Activated T-helper 1 cell treated with Interleukin-2 at 50 U/mL for 16 hours (primary cell): ENCODE measurements around the gene JMJD8.
"Not testable (repeated sequence)": the region's sequence is repeated elsewhere in the genome, so short reads cannot be mapped to it uniquely, and the experiment has no call there.

Source experiments
- DNase-seq: peaks from one replicate; pipeline ENCODE4 v3.0.0-alpha.2; 2020; ENCODE audit warnings: low read depth

Gene JMJD8

DNA sequence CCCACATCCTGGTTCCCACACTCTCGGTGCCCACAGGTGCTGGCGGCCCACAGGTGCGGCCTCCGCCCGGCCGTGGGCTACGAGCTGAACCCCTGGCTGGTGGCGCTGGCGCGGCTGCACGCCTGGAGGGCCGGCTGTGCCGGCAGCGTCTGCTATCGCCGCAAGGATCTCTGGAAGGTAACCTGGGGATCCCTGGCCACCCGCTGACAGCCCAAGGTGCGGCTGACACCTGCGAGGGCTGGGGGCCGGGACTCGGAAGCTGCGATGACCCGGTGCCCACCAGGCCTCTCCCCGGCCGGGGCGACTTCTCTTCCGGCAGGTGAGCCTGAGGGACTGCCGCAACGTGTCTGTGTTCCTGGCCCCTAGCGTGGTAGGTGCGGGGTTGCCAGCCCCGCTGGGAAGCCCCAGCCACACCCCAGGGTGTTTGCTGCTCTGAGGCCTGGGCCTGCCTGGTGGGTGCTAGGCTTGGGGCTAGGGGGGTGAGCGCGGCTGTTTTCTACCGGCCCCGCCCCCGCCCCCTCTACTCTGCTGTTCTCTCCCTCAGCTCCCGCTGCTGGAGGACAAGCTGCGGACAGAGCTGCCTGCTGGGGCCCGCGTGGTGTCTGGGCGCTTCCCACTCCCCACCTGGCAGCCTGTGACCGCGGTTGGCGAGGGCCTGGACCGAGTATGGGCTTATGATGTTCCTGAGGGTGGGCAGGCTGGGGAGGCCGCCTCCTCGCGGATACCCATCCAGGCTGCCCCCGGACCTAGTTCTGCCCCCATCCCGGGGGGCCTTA lies 37.8 kb upstream of the JMJD8 start:
- no peak for DNase-seq

DNA sequence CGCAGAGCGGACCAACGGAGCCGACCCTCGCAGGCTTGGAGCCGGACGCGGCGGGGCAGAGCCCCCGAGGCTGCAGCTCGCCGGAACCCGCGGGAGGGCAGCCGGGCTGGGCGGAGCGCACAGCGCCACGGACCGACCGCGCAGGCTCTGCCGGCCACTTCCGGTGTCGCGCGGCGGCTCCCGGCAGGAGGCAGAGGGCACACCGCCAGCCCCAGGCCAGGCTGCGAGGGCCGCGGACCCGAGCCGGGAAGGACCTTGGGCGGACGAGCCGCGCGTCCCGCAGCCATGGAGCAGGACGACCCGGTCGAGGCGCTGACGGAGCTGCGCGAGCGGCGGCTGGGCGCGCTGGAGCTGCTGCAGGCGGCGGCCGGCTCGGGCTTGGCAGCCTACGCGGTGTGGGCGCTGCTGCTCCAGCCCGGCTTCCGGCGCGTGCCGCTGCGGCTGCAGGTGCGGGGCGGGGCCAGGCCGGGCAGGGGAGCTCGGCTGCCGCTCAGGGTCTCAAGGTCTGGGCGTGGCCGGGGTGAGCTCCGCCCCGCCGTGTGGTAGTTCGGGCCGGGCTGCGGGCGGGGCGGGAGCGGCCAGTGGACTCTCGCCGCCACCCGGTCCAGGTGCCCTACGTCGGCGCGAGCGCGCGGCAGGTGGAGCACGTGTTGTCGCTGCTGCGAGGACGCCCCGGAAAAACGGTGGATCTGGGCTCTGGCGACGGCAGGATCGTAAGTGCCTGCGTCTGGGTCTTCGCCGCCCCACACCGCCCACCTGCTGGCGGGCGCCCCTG lies 37.0 kb upstream of the JMJD8 start, which contains the start of gene ANTKMT:
Gene ANTKMT, plus strand, starts transcription at position 157 of the 775 bp plus-strand sequence. Its CDS starts 129 bp downstream, at position 286.
- peak; percentile 61 for DNase-seq

DNA sequence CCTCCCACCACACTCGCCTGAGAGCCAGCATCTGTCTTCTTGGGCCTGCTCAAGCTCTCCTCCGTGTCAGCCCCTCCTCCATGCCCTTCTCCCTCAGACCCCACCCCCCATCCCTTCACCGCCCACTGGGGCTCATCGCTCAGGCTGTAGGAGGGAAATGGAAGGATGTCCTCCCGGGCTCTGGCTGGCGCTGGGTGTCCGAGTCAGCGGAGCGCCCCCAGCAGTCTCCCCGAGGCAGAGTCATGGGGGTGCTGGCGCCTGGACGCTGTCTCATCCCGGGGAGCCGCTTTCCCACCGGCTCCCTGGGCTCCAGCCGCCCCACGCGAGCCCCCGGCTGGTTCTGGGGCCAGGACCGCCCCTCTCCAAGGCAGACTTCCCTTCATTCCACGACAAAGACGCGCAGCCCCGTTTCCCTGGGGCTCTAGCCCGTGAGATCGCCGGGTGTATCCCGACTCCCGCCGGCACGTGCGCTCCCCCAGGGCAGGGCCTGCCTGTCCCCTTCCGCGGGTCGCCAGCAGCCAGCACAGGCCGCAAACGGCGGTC lies 36.4 kb upstream of the JMJD8 start:
- DNase-seq, result no peak

DNA sequence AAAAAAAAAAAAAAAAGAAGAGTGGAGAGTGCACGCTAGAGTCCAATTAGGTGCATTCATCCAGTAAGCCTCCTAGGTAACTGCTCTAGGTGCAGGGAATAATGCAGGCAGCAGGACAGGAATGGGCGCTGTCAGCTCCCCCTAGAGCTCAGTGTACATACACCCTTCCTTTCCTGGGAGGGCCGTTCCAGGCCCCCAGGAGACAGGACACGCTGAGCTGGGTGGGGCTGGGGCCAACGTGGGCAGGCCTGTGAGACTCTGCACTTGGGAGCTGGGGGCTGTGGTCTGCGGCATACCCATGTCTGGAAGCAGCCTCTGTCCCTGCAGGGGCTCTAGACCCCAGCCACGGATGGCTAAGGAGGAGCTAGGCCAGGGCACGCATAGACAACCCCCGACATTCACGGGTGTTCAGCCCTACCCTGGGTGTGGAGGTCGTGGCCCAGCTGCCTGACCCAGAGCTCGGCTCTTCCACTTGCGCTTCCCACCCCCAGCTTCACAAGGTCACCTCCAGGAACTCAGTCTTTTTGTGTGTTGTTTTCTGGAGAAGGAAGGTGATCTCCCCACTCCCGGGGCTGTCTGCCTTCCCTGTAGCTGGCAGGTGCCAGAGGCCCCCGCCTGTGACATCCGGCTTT lies 35.8 kb upstream of the JMJD8 start:
- no peak for DNase-seq

DNA sequence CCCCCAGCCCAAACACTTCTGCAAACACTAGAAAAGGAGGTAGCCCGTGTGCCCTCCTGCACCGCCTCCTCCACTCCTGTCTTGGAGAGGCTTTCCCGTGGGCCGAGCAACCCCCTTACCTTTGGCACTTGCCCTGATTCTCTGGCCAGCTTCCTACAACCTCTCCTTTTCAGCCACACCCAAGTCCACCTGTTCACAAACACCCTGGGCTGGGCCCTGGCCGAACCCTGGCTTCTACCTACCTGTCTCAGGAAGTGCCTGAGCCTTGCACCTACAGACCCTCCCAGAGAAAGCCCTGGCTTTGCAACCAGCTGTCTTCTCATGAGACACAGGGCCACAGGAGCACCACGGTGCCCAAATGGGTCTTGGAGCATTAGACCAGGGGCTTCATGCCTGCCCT lies 34.8 kb upstream of the JMJD8 start:
- no peak for DNase-seq

DNA sequence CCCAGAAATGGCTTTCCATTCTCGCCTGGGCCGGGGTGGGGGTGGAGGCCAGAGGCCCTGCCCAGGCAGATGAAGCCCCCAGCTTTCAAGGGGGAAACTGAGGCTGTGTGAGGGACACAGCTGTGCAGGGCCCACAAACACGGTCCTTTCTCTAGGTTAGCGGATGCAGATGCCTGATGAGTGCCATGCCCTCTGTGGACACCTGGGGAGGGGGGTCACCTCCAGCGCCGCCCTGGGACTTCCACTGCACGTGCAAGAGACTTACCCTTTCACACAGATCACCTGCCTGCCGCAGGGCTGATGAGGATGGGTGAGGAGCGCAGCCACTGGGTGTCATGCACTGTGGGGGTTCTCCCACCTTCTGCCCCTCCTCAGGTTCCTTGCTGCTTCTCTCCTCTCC lies 34.3 kb upstream of the JMJD8 start:
- no peak for DNase-seq

DNA sequence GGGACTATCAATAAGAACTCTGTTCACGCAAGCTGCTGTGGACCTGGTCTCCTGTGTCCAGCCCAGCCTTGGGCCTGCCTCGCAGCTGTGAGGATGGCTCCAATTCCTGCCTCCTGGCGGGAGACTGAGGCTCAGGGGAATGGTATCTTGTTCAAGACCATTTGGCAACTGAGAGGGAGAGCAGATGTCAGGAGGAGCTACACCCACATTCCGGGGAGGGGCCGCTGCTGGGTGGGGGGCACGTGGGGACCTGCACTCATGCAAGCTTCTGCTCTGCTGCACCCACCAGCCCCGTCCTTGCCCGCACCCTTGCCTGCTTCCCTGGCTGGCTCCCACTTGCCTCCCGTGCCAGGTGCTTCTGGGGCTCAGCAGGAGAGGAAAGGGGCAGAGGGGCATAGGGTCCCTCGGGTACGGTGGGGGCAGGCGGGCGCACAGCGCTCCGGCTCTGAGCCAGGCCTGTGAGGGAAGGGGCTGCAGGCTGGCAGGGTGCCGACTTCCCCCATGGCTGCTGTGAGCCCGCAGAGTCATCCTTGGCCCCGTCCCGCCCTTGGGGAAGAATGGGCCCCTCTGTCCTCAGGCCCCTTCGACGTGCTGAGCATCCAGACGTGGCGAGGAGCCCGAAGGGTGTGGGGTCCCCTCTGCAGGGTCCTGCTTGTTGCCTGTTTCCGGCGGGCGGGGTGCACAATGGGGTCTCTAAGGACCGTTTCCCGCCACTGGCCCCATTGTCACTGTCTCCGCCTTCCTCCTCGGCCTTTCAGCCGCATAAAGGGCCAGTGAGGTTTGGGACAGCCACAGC lies 33.5 kb upstream of the JMJD8 start:
- no peak for DNase-seq

DNA sequence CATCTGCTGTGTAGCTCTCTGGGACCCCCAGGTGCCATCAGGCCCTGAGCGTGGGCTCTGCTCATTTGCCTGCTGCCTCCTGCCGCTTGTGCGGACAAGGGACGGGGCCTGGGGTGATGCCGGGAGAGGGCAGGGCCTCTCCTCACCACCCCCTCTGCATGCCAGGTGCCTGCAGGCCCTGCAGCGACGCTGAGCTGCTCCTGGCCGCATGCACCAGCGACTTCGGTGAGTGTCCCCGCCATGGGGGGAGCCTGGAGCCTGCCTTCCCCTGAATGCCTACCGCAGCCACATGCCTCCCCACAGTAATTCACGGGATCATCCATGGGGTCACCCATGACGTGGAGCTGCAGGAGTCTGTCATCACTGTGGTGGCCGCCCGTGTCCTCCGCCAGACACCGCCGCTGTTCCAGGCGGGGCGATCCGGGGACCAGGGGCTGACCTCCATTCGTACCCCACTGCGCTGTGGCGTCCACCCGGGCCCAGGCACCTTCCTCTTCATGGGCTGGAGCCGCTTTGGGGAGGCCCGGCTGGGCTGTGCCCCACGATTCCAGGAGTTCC lies 32.7 kb upstream of the JMJD8 start:
- no peak for DNase-seq

DNA sequence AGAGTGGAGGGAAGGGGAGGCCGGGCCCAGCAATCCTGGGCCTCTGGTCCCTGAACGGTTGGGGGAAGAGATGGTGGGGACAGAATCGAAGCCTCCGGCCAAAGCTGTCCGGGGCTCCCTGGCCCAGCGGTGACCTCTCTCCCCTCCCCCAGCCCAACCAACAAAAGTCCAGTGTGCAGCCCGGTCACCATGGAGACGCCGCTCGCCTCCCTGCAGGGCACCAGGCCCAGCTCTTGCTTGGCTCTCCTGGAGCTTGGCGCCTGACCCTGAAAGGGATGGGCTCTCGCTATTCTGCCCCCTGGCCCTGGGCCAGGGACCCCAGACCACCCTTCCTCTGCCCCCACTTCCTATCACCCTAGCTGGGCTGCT lies 32.0 kb upstream of the JMJD8 start:
- no peak for DNase-seq

DNA sequence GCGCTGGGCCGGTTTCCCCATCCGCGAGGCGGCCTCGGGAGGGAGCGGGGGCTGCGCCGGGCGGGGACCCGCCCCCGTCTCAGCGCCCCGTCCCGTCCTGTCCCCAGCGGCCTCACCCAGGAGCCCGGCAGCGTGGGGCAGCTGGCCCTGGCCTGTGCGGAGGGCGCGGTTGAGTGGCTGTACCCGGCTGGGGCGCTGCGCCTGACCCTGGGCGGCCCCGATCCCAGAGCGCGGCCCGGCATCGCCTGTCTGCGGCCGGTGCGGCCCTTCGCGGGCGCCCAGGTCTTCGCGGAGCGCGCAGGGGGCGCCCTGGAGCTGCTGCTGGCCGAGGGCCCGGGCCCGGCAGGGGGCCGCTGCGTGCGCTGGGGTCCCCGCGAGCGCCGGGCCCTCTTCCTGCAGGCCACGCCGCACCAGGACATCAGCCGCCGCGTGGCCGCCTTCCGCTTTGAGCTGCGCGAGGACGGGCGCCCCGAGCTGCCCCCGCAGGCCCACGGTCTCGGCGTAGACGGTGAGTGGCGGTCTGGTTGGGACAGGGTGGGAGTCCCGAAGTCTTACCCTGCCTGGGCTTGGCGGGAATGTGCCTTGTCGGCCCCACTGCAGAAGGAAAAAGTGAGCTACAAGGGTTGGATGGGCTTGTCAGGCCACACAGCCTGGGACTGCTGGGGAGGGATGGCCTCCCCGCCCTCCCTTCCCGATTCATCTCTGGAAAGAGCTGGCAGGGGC lies 31.5 kb upstream of the JMJD8 start:
- DNase-seq, result no peak

DNA sequence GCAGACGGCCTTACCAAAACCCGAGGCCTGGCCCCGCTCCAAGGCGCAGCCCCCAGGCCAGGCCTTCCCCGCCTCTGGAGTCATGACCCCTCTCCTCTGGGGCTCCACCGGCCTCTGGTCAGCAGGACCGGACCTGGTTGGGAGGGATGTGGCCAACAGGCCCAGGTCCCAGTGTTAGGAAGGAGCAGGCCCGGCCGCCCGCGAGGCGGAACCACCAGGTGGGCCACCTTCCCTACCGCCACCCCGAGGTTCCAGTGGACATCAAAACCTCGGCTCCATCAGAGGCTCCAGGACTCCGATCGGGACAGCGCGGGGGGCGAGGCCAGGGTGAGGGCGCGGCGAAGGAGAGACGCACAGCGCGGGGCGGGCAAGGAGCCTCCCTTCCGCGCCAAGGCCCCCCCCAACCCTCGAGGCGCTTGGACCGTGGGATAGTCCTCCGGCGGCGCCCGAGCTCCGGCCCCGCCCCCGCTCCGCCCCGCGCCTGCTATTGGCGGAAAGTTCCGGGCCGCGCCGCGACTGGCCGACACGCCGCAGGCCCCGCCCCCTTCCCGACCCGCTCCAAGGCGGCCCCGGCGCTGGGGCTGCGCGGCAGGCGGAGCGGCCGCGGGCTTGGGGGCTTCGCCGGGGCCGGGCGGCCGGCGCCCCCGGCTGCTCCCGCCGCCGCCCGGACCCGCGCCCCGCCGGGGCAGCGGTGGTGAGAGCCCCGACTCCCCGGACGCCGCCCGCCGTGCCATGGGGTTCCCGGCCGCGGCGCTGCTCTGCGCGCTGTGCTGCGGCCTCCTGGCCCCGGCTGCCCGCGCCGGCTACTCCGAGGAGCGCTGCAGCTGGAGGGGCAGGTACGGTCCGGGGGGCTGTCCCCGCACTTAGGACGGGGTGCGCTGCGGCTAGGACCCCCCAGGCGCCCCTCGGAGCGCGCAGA lies 30.7 kb upstream of the JMJD8 start, which contains the start of gene METRN:
Gene METRN, plus strand, starts transcription at position 561 of the 919 bp plus-strand sequence. Its CDS starts 172 bp downstream, at position 733.
- DNase-seq, result peak; percentile 83

DNA sequence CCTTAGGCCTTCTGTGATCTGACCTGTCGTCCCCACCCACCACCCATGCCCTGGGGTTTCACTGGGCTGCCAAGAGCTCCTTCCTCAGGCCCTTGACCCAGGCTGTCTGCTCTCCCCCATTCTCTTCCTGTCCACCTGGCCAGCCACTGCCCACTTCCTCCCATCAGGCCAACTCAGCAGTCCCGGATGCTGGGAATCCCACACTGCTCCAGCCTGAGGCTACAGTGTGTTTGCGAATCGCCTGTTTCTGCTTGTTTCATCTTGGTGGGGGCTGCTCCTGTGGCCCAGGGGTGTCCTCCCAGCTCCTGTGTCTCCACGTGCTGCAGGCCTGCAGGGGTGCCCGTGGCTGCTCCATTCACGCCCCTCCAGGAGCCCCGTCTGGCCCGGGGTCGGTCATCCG lies 29.9 kb upstream of the JMJD8 start:
- no peak for DNase-seq

DNA sequence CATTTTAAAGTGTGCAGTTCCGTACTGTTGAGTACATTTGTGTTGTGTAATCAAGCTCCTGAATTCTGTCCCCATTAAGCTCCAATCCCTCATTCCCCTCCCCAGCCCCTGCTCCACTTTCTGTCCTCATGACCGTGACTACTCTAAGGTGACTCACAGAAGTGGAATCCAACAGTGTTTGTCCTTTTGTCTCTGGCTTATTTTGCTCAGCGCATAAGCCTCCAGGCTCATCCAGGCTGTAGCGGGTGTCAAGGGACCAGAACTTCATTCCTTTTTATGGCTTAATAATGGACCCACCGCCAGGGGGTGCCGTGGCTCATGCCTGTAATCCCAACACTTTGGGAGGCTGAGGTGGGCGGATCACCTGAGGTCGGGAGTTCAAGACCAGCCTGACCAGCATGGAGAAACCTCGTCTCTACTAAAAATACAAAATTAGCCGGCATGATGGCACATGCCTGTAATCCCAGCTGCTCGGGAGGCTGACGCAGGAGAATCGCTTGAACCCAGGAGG lies 28.7 kb upstream of the JMJD8 start:
- not testable (repeated sequence) for DNase-seq

DNA sequence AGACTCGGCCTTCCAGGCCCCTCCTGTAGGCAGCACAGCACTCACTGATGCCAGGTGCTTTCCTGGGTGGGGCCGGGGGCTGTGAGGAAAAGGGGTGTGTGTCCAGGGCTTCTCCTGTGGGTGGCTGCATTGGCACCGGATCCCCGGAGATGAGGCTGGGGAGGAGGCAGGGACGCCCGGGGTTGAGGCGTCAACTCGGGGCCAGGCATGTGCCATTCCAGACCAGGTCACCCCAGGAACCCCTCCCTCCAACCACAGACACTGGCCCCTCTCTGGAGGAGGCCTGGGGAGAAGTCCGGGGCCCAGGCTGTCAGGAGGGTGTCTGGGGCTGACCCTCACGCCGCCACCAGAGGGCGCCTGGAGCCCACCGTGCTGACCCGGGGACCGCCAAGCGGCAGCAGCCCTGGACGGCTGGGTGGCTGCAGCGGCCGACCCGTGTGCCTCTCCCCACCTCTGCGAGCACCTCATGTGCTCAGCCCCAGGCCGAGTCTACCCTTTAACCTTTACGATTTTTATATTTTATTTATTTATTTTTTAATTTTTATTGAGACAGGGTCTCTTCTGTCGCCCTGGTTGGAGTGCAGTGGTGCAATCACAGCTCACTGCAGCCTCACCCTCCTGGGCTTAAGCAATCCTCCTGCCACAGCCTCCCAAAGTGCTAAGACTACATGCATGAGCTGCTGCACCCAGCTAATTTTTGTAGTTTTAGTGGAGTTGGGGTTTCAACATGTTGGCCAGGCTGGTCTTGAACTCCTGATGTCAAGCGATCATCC lies 27.6 kb upstream of the JMJD8 start:
- DNase-seq, result peak; percentile 69

DNA sequence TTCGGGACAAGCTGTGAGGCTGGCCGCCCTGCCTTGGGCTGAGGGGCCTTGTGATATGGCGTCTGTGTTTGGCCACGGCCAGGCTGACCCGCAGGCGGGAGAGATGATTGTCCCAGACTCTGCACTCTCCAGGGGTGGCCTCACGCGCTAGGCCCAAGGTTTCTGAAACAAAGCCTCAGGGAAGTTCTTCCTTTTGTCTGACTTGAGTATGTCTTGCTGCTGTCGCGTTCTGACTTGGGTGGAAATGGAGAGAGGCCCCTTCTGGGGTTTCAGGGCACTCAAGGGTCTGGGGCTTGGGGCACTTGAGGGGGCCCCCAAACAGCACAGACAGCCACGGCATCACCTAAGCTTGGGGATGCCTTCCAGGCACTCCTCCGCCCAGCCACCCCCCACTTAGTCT lies 26.9 kb upstream of the JMJD8 start:
- DNase-seq, result no peak

DNA sequence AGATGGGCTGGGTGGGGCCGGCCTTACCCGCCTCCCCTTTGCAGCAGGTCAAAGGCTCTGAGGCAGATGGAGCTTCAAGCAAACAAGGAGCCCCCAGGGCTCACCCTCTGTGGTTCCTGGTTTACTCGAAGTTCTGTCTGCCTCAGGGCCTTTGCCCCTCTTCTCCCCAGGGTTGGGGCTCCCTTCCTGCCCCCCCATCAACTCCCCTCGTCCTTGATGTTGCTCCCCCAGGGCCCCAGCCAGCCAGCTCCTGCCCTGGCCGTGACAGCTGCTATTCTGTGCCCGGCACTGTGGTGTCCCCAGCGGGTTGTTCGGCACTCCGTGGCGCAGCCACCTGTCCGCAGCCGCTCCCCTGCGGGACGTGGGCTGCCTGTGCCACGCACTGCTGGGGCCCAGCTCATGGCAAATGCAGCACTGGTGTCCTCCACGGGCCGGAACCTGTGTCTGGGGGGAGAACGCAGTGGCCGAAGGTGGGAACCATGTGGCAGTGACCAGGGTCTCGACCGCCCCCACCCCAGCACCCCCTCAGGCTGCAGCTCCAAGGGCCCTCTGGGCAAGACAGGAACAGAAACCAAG lies 26.5 kb upstream of the JMJD8 start:
- DNase-seq, result no peak

DNA sequence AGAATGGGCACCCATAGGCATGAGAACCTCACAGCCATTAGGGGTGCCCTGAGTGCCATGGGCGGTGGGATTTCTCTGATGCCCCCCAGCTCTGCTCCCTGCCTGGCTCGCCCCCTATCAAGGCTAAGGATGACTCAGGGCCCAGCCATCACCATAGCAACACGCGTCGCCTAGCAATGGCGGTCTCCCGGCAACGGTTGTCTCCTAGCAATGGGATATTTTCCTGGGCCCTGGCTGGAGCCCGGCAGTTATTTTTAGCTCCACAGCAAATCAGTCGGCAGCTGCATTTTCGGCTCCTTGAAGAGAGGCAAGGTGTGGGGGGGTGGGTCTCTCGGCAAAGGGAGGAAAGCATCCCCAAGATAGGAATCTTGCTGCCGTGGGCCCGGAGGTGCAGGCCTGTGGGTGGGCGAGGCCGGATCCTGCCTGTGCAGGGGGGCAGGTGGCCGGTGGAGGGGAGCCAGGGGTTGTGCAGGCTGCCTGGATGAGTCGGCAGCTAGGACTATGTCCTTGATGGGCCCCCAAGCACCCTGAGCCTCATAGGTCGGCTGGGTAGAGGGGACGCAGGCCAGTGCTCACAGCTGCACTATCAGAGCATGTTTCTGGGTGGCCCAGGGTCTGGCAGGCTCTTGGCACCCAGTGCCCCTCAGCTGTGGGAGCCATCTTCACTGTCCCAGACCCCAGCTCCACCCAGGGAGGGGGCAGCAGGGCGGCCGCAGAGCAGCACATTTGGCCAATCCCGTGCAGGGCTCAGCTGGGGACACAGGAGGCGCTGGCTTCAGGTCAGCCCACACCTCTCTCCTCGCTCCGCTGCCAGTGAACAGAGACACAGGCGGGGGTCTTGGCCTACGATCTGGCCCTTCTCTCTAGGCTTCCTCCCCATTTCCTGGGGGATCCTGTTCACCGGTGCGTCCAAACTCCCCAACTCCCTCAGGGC lies 25.7 kb upstream of the JMJD8 start:
- no peak for DNase-seq
